A673 (cell line): Measurements from ENCODE around the gene HSD17B8. TPM values are rescaled to one million over a fixed set of nuclear protein-coding genes. Genes with fewer than 3 reads are reported as not detected.

Experiments used
- BruUV-seq: library from RNA; stranded (reverse); fragments of 400-500 nt; replicated peaks from 2 replicates; lab custom pipeline; 2021; lab: Mats Ljungman, UMichigan
- CTCF ChIA-PET: fragments of 300-600 bp; sonication (Branson Sonifier 250); formaldehyde crosslinking; loops from one replicate; lab custom pipeline; 2022; ENCODE audit warnings: antibody characterized with exemption; lab: Charles Lee
- POLR2A ChIA-PET: fragments of 300-600 bp; sonication (Branson Sonifier 250); formaldehyde crosslinking; loops from one replicate; lab custom pipeline; 2022; ENCODE audit warnings: antibody characterized with exemption; ENCODE audit not compliant: low non-redundant PET; lab: Charles Lee
- DNase-seq: peaks from one replicate; pipeline ENCODE4 v3.0.0-alpha.2; 2015; ENCODE audit warnings: low spot score
- H3K27ac ChIP-seq: fragments of 200-600 bp; sonication (generic); 2 replicates; pipeline ENCODE4 v1.5.1; 2016; ENCODE audit warnings: mixed run types, low read depth, mild to moderate bottlenecking, mixed read lengths, antibody characterized with exemption, low read length; ENCODE audit not compliant: poor library complexity, severe bottlenecking
- H3K27me3 ChIP-seq: fragments of 200-600 bp; sonication (generic); replicated peaks from 2 replicates; pipeline ENCODE4 v1.6.1; 2017; ENCODE audit warnings: mixed run types, low read depth, mild to moderate bottlenecking, mixed read lengths, antibody characterized with exemption, low read length; ENCODE audit not compliant: insufficient read depth, poor library complexity
- H3K36me3 ChIP-seq: fragments of 200-600 bp; sonication (generic); 2 replicates; pipeline ENCODE4 v1.6.1; 2016; ENCODE audit warnings: mixed run types, mild to moderate bottlenecking, mixed read lengths, antibody characterized with exemption, low read length; ENCODE audit not compliant: insufficient read depth, poor library complexity, severe bottlenecking
- H3K4me1 ChIP-seq: fragments of 200-600 bp; sonication (generic); 2 replicates; pipeline ENCODE4 v1.6.1; 2017; ENCODE audit warnings: mixed run types, mild to moderate bottlenecking, mixed read lengths, antibody characterized with exemption, low read length; ENCODE audit not compliant: insufficient read depth, poor library complexity, severe bottlenecking
- H3K4me3 ChIP-seq: fragments of 200-600 bp; sonication (generic); 2 replicates; pipeline ENCODE4 v1.5.1; 2016; ENCODE audit warnings: low read depth, mixed run types, mild to moderate bottlenecking, mixed read lengths, low read length; ENCODE audit not compliant: poor library complexity, severe bottlenecking
- H3K9me3 ChIP-seq: fragments of 200-600 bp; sonication (generic); 2 replicates; pipeline ENCODE4 v1.6.1; 2016; ENCODE audit warnings: mixed run types, low read depth, mild to moderate bottlenecking, mixed read lengths, antibody characterized with exemption, low read length; ENCODE audit not compliant: poor library complexity, severe bottlenecking
- CTCF ChIP-seq: fragments of 300-800, 200-600 bp; sonication (generic); conservative IDR thresholded peaks from 2 replicates; pipeline ENCODE4 v1.5.1; 2017; ENCODE audit warnings: low read depth, mild to moderate bottlenecking, antibody characterized with exemption, low read length, moderate library complexity, mixed read lengths
- EZH2 ChIP-seq: fragments of 200-600 bp; sonication (generic); IDR thresholded peaks from 2 replicates; pipeline ENCODE4 v1.6.1; 2017; ENCODE audit warnings: borderline replicate concordance, low read depth, mild to moderate bottlenecking, mixed read lengths, antibody characterized with exemption, low read length; ENCODE audit not compliant: poor library complexity, severe bottlenecking
- intact Hi-C: fragments of 100-400 bp; cut with micrococcal nuclease; formaldehyde crosslinking; loops from one replicate; pipeline ENCODE4 v1.10.0; 2022; ENCODE audit not compliant: unreplicated experiment
- total RNA-seq: library from RNA; stranded (reverse); gene quantifications from 2 replicates; pipeline ENCODE4 v1.2.3, GENCODE V29; 2021

HSD17B8 gene
- total RNA-seq, 1 experiment from 2014 or later, result 5.9 TPM

GRCh38 chr6:33165581-33166258 lies 38.7 kb upstream of the HSD17B8 start:
- no peak for TF ChIP-seq CTCF
- no peak for TF ChIP-seq EZH2
- DNase-seq, result no peak
- H3K27ac ChIP-seq, result no peak overlapping the region
- H3K9me3 ChIP-seq, result no peaks in the 10 kb centered on the region
- no peaks in the 10 kb centered on the region for H3K36me3 ChIP-seq
- H3K27me3 ChIP-seq, result no peaks in the 10 kb centered on the region
- BruUV-seq, result no TSS peak
- no peak overlapping the region for H3K4me3 ChIP-seq
- CTCF ChIA-PET, result no interaction called here
- peaks cover 7% of the 10 kb centered on the region for H3K4me1 ChIP-seq
- intact Hi-C loops, result no loop called here
- POLR2A ChIA-PET, result no interaction called here

GRCh38 chr6:33166363-33166762 lies 38.1 kb upstream of the HSD17B8 start:
- H3K9me3 ChIP-seq, result no peaks in the 10 kb centered on the region
- intact Hi-C loops, result no loop called here
- peaks cover under 1% of the 10 kb centered on the region for H3K4me1 ChIP-seq
- no peak overlapping the region for H3K27ac ChIP-seq
- no peaks in the 10 kb centered on the region for H3K36me3 ChIP-seq
- CTCF ChIA-PET, result no interaction called here
- BruUV-seq, result no TSS peak
- DNase-seq, result no peak
- no peaks in the 10 kb centered on the region for H3K27me3 ChIP-seq
- H3K4me3 ChIP-seq, result no peak overlapping the region
- POLR2A ChIA-PET, result no interaction called here
- TF ChIP-seq CTCF, result no peak
- no peak for TF ChIP-seq EZH2

- DNase-seq, result no peak
- no peaks in the 10 kb centered on the region for H3K27me3 ChIP-seq
- no peak overlapping the region for H3K4me3 ChIP-seq
- ChIA-PET CTCF (no interaction called here), POLR2A (no interaction called here)
- no TSS peak for BruUV-seq
- TF ChIP-seq CTCF (no peak), EZH2 (no peak)
- intact Hi-C loops, result no loop called here
- H3K27ac ChIP-seq, result no peak overlapping the region
- H3K4me1 ChIP-seq, result no peaks in the 10 kb centered on the region
- no peaks in the 10 kb centered on the region for H3K36me3 ChIP-seq
- no peaks in the 10 kb centered on the region for H3K9me3 ChIP-seq
These were observed 37.6 kb upstream of the HSD17B8 start for GRCh38 chr6:33166811-33167210.
